SK-N-MC (cell line): ENCODE measurements around the gene PRRC2A.

Source experiments
- EZH2 ChIP-seq: fragments of 200-600 bp; sonication (generic); IDR thresholded peaks from one replicate; pipeline ENCODE4 v1.6.1; 2017; ENCODE audit warnings: antibody characterized with exemption
- FOXP2 ChIP-seq: optimal IDR thresholded peaks from 2 replicates; pipeline ENCODE3; 2011; ENCODE audit warnings: mild to moderate bottlenecking, moderate library complexity; ENCODE audit not compliant: insufficient read depth; ENCODE audit errors: extremely low read length, control extremely low read depth
- POLR2AphosphoS5 ChIP-seq: IDR thresholded peaks from 2 replicates; pipeline ENCODE4 v1.6.1; 2012; ENCODE audit warnings: mild to moderate bottlenecking, low read depth, low read length, borderline replicate concordance

DNA sequence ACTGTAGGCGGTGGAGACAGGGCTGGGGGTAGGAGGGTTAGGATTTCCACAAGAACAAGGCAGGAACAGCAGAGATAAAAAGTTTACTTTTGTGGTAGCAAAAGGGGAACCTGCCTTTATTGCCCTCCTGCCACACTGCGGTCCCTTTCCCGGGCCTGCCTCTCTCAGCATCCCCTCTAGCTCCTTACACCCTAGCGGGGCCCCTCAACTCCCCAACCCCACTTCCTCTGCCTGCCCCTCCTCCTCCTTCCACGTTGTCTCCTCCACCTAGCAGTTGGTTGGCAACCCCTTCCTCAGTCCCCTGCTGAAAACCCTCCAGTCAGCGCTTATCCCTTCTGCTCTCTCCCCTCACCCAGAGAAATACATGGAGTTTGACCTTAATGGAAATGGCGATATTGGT, 4.8 kb upstream of the PRRC2A start:
- no peak for TF ChIP-seq FOXP2
- TF ChIP-seq EZH2 = no peak
- TF ChIP-seq POLR2AphosphoS5 = no peak
